ENCODE data around the gene SMIM35. TPM values are rescaled to one million over a fixed set of nuclear protein-coding genes. Genes with fewer than 3 reads are reported as not detected.

Gene SMIM35
- polyA plus RNA-seq, 1 of the 3 experiments (the other 2 are of a cell fraction), result not detected

- TF ChIP-seq, protein P1, sequence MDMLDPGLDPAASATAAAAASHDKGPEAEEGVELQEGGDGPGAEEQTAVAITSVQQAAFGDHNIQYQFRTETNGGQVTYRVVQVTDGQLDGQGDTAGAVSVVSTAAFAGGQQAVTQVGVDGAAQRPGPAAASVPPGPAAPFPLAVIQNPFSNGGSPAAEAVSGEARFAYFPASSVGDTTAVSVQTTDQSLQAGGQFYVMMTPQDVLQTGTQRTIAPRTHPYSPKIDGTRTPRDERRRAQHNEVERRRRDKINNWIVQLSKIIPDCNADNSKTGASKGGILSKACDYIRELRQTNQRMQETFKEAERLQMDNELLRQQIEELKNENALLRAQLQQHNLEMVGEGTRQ (IDR thresholded peaks at IDR 0.05; ENCODE audit: borderline replicate concordance, low read depth, low read length), result no peak
- TF ChIP-seq GABPA (IDR thresholded peaks at IDR 0.05; ENCODE audit: low read depth), result no peak
Measured at GRCh38 chr11:118105657-118106305, 19.0 kb upstream of the SMIM35 start (continued).

DNA sequence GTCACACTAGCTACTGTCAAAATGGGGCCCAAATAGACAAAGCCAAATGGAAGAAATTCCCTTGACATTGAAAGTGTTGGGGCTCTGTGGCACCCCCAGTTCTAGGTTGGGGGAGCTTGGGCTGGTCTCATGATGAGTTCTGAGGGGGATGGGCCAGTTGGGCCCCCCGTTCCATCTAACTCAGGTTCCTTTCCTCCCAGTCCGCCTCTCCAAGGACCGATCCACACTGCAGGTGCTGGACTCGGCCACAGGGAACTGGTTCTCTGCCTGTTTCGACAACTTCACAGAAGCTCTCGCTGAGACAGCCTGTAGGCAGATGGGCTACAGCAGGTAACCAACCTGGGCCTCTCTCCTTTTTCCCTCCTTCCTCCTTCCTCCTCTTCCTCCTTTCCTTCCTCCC, 17.7 kb upstream of the SMIM35 start:
- WGBS (ENCODE audit: low lambda C conversion rate), result 43% methylated on average over 6 of the region's 6 CpGs
- CTCF ChIA-PET, result interaction anchor here (0.6 kb wide), 1 partner anchor 490 kb away, joined by 3 read pairs; no protein-coding TSS in a partner anchor
- no peak for DNase-seq

DNA sequence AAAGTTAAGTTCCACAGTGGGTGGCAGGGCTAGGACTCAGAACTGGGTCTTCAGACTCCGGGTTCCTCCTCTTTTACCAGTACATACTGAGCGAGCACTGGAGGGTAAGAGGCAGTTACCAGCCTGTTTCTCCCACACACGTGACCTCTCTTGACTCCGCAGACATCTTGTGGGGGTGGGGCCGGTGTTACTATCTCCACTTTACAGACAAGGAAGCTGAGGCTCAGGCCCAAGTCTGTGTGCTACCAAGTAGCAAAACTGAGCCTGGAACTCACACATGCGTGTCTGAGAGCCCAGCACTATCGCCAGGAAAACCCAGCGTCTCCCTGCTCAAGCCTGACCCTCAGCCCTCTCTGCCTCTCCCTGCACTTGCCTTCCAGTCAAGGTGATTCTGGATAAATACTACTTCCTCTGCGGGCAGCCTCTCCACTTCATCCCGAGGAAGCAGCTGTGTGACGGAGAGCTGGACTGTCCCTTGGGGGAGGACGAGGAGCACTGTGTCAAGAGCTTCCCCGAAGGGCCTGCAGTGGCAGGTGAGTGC, 16.0 kb upstream of the SMIM35 start:
- Histone ChIP-seq H3F3A (replicated peaks; ENCODE audit: insufficient read depth) (no peaks in the 10 kb centered on the region), H3K4me1 (ENCODE audit: control insufficient read depth in 1 of 2, insufficient read depth in 2 of 2, low read depth in 1 of 2, low read length in 1 of 2) (no peaks in the 10 kb centered on the region), H3K4me3 (ENCODE audit: low read depth in 2 of 2, low read length in 1 of 2) (no peak overlapping the region), H3K79me2 (ENCODE audit: insufficient read depth) (no peaks in the 10 kb centered on the region), H2AFZ (ENCODE audit: low read depth) (no peak overlapping the region), H3K27ac (ENCODE audit: low read depth in 2 of 2, low read length in 1 of 2) (no peak overlapping the region), H3K9me2 (no peaks in the 10 kb centered on the region), H4K20me1 (ENCODE audit: insufficient read depth) (no peaks in the 10 kb centered on the region), H3K4me2 (no peak overlapping the region), H3K9ac (no peak overlapping the region), H3K36me3 (replicated peaks in 1 of 2; ENCODE audit: control insufficient read depth in 1 of 2, insufficient read depth in 2 of 2, low read length in 1 of 2) (no peaks in the 10 kb centered on the region), H3K9me3 (no peaks in the 10 kb centered on the region), H3K27me3 (ENCODE audit: insufficient read depth) (no peaks in the 10 kb centered on the region; the same call in 1 of the 2 replicates)
- CTCF ChIA-PET, result no interaction called here
- POLR2A ChIA-PET, result no interaction called here
- no peak for DNase-seq
- 42% methylated on average over 8 of the region's 13 CpGs for WGBS (ENCODE audit: low lambda C conversion rate)
- TF ChIP-seq ELF1 (IDR thresholded peaks at IDR 0.05), result no peak
- TF ChIP-seq RFX5 (IDR thresholded peaks at IDR 0.05; ENCODE audit: low read length), result no peak
- no peak for TF ChIP-seq NFIC (IDR thresholded peaks at IDR 0.05; ENCODE audit: borderline replicate concordance)
- no peak for TF ChIP-seq NRF1 (IDR thresholded peaks at IDR 0.05; ENCODE audit: low read depth, low read length)
- no peak for TF ChIP-seq CHD2 (IDR thresholded peaks at IDR 0.05; ENCODE audit: low read length, partially characterized antibody)
- no peak for TF ChIP-seq EP300 (IDR thresholded peaks at IDR 0.05; ENCODE audit: borderline replicate concordance in 1 of 2, low read depth in 1 of 2, low read length in 1 of 2)
- TF ChIP-seq PBX3 (IDR thresholded peaks at IDR 0.05), result no peak

More for the DNA sequence above, 17.7 kb upstream of the SMIM35 start:
- TF ChIP-seq TEAD4 (IDR thresholded peaks at IDR 0.05; ENCODE audit: borderline replicate concordance, insufficient read depth) (no peak), TAF1 (IDR thresholded peaks at IDR 0.05; ENCODE audit: borderline replicate concordance, low read depth, low read length) (no peak), MEF2A (IDR thresholded peaks at IDR 0.05; ENCODE audit: borderline replicate concordance, low read depth) (no peak), NFIC (IDR thresholded peaks at IDR 0.05; ENCODE audit: borderline replicate concordance) (no peak), FOSL2 (IDR thresholded peaks at IDR 0.05; ENCODE audit: borderline replicate concordance, low read depth) (no peak), NRF1 (IDR thresholded peaks at IDR 0.05; ENCODE audit: low read depth, low read length) (no peak), FOXJ3 (CRISPR knock-in tag; IDR thresholded peaks at IDR 0.05) (no peak), YY1 (IDR thresholded peaks at IDR 0.05; ENCODE audit: low read depth) (no peak), TCF12 (IDR thresholded peaks at IDR 0.05) (no peak)
- TF ChIP-seq, protein P2, sequence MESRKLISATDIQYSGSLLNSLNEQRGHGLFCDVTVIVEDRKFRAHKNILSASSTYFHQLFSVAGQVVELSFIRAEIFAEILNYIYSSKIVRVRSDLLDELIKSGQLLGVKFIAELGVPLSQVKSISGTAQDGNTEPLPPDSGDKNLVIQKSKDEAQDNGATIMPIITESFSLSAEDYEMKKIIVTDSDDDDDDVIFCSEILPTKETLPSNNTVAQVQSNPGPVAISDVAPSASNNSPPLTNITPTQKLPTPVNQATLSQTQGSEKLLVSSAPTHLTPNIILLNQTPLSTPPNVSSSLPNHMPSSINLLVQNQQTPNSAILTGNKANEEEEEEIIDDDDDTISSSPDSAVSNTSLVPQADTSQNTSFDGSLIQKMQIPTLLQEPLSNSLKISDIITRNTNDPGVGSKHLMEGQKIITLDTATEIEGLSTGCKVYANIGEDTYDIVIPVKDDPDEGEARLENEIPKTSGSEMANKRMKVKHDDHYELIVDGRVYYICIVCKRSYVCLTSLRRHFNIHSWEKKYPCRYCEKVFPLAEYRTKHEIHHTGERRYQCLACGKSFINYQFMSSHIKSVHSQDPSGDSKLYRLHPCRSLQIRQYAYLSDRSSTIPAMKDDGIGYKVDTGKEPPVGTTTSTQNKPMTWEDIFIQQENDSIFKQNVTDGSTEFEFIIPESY (IDR thresholded peaks at IDR 0.05; ENCODE audit: borderline replicate concordance, low read depth), result no peak
- TF ChIP-seq, protein P3, sequence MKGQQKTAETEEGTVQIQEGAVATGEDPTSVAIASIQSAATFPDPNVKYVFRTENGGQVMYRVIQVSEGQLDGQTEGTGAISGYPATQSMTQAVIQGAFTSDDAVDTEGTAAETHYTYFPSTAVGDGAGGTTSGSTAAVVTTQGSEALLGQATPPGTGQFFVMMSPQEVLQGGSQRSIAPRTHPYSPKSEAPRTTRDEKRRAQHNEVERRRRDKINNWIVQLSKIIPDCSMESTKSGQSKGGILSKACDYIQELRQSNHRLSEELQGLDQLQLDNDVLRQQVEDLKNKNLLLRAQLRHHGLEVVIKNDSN (IDR thresholded peaks at IDR 0.05; ENCODE audit: borderline replicate concordance, low read depth), result no peak
- no peak overlapping the region for H3K4me2 ChIP-seq
- no peaks in the 10 kb centered on the region for H3K36me3 ChIP-seq (replicated peaks in 1 of 2; ENCODE audit: control insufficient read depth in 1 of 2, insufficient read depth in 2 of 2, low read length in 1 of 2)
- no peaks in the 10 kb centered on the region for H3K9me2 ChIP-seq
- H3F3A ChIP-seq (replicated peaks; ENCODE audit: insufficient read depth), result no peaks in the 10 kb centered on the region
- no peaks in the 10 kb centered on the region for H3K79me2 ChIP-seq (ENCODE audit: insufficient read depth)
- H3K27me3 ChIP-seq (ENCODE audit: insufficient read depth), result no peaks in the 10 kb centered on the region; the same call in 1 of the 2 replicates
- no peak overlapping the region for H3K4me3 ChIP-seq (ENCODE audit: low read depth in 2 of 2, low read length in 1 of 2)
- H4K20me1 ChIP-seq (ENCODE audit: insufficient read depth), result no peaks in the 10 kb centered on the region
- H3K9ac ChIP-seq, result no peak overlapping the region
- H2AFZ ChIP-seq (ENCODE audit: low read depth), result no peak overlapping the region
- H3K27ac ChIP-seq (ENCODE audit: low read depth in 2 of 2, low read length in 1 of 2), result no peak overlapping the region
- no peaks in the 10 kb centered on the region for H3K4me1 ChIP-seq (ENCODE audit: control insufficient read depth in 1 of 2, insufficient read depth in 2 of 2, low read depth in 1 of 2, low read length in 1 of 2)
- POLR2A ChIA-PET, result no interaction called here
- no peaks in the 10 kb centered on the region for H3K9me3 ChIP-seq

Measured in SK-N-SH (cell line).